Ureter (tissue), 1 donor: ENCODE results near the gene CDC16. TPM values are rescaled to one million over a fixed set of nuclear protein-coding genes. Genes with fewer than 3 reads are reported as not detected.
"Not testable (repeated sequence)": the region's sequence is repeated elsewhere in the genome, so short reads cannot be mapped to it uniquely, and the experiment has no call there.

Experiments
- DNase-seq: peaks from one replicate; pipeline ENCODE4 v3.0.0-alpha.2; 2020; ENCODE audit warnings: low spot score
- total RNA-seq: library from RNA; stranded (reverse); gene quantifications from one replicate; pipeline ENCODE4 v1.2.4, GENCODE V29; 2023
- donor health status: DM: yes; HTN: yes; CAD: no.

Gene CDC16, protein sequence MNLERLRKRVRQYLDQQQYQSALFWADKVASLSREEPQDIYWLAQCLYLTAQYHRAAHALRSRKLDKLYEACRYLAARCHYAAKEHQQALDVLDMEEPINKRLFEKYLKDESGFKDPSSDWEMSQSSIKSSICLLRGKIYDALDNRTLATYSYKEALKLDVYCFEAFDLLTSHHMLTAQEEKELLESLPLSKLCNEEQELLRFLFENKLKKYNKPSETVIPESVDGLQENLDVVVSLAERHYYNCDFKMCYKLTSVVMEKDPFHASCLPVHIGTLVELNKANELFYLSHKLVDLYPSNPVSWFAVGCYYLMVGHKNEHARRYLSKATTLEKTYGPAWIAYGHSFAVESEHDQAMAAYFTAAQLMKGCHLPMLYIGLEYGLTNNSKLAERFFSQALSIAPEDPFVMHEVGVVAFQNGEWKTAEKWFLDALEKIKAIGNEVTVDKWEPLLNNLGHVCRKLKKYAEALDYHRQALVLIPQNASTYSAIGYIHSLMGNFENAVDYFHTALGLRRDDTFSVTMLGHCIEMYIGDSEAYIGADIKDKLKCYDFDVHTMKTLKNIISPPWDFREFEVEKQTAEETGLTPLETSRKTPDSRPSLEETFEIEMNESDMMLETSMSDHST
- total RNA-seq = 86.7 TPM

DNA sequence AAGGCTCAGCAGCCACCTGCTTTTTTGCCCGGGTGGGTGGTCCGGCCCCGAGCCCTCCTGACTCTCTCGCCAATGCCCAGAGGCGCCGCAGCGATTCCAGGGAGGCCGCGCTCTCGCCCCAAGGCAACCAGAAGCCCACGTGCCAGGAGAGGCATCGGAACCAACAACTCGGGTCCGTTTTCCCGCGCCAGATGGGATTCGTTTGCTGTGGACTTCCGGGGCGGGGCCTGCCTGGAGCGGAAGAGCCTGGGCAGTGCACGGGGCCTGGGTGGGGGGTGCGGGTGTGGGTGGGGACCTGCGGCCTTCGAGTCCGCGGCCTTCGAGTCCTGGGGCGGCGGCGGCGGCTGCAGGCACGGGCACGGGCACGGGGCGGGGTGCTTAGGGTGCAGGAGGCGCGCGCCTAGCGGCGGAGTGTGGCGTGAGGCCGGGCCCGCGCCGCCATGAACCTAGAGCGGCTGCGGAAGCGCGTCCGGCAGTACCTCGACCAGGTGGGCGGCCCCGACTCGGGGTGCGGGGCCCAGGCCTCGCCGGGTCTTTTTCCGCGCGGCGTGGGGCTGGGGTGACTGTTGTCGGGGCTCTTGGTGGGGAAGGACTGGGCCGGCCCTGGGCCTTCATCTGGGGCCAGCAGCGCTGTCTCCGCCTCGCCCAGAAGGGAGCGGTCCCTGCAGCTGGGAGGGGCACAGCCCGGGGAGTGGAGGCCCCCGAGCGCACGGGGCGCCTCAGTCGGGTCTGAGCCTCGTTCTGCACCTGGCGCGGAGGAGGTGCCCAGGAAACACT lies at the start of gene CDC16:
CDC16 (plus strand) TSS at position 253 of the 777 bp plus-strand sequence; CDS start at position 441, 188 bp downstream.
- peak; percentile 94 for DNase-seq

DNA sequence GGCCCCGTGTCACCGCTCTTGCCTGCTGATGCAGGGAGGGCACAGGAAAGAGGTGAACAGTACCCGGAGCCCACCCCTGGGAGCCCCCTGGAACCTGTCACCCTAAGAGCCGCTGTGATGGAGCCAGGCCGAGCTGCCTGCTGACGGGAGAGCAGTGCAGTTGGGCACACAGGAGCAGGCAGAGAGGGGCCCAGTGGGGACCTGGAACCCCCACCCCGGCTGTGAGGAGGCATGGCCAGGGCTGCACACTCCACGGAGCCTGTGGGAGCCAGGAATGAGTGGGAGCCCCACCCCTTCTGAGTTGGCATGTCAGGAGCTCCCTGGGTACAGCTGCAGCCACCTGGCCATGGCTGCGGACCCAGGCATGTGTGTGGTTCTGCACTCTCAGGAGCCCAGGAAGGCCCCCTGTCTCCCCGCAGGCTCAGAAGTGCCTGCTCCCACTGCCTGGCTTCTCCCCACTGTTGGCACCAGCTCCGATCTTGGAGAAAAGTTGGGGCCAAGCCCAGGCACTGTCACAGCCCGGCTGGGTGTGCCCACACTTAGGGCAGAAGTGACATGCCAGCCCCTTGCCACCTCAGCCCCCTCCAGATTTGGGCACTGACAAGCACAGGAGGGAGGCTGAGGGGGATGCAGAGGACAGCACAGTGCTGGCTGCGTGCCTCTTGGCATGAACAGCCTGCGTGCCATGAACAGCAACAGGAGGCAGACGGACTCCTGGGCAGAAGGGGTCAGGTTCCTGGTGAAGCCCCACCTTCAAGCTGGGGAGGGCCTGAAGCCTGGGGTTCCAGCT lies 49.3 kb upstream of the CDC16 start:
- DNase-seq = no peak

DNA sequence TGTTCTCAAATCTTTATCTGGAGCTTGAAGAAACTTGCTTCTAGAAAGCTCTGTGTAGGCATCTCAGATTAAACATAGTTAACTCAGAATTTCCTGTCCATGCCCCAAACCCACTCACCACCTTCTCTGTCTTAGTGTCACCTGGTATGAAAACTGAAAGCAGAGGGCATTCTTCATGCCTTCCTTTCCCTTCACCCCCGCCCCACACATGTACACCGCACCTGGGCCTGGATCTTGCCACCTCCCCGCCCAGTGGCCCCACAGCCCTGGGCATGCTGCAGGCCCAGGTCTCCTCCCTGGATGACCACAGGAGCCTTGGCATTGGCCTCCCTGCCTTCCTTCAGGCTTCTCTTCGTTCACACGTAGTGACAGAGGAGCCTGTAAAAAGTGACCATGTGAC lies 39.8 kb upstream of the CDC16 start:
- no peak for DNase-seq

DNA sequence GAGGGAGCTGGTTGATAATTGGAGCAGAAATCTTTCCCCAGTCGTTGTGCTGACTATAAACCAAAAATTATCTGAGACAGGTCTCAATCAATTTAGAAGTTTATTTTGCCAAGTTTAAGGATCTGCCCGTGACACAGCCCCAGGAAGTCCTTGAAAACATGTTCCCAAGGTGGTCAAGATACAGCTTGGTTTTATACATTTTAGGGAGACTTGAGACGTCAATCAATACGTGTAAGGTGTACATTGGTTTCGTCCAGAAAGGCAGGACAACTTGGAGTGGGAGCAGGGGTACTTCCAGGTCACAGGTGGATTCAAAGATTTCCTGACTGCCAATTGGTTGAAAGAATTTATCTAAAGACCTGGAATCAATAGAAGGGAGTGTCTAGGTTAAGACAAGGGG lies 38.1 kb upstream of the CDC16 start:
- no peak for DNase-seq

DNA sequence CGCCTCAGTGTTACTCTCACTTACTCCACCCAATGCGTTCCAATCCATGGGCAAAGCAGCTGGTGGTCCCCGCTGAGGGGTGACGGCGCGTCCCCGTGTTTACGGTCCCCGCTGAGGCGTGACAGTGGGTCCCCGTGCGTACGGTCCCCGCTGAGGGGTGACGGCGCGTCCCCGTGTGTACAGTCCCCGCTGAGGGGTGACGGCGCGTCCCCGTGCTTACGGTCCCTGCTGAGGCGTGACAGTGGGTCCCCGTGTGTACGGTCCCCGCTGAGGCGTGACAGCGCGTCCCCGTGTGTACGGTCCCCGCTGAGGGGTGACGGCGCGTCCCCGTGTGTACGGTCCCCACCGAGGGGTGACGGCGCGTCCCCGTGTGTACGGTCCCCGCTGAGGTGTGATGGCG lies 36.1 kb upstream of the CDC16 start:
- DNase-seq = no peak

DNA sequence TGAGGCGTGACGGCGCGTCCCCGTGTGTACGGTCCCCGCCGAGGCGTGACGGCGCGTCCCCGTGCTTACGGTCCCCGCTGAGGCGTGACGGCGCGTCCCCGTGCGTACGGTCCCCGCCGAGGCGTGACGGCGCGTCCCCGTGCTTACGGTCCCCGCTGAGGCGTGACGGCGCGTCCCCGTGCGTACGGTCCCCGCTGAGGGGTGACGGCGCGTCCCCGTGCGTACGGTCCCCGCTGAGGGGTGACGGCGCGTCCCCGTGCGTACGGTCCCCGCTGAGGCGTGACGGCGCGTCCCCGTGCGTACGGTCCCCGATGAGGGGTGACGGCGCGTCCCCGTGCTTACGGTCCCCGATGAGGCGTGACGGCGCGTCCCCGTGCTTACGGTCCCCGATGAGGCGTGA lies 35.2 kb upstream of the CDC16 start:
- DNase-seq = not testable (repeated sequence)

DNA sequence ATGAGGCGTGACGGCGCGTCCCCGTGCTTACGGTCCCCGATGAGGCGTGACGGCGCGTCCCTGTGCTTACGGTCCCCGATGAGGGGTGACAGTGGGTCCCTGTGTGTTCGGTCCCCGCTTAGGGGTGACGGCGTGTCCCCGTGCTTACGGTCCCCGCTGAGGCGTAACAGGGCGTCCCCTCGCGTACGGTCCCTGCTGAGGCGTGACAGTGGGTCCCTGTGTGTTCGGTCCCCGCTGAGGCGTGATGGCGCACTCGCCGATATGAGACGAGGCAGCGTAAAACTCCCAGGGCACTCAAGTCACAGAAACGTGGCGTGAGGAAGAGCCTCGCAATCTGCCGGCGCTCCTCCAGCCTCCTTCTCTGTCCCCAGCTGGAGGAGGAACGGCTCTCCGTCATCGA lies 34.7 kb upstream of the CDC16 start:
- DNase-seq = no peak

DNA sequence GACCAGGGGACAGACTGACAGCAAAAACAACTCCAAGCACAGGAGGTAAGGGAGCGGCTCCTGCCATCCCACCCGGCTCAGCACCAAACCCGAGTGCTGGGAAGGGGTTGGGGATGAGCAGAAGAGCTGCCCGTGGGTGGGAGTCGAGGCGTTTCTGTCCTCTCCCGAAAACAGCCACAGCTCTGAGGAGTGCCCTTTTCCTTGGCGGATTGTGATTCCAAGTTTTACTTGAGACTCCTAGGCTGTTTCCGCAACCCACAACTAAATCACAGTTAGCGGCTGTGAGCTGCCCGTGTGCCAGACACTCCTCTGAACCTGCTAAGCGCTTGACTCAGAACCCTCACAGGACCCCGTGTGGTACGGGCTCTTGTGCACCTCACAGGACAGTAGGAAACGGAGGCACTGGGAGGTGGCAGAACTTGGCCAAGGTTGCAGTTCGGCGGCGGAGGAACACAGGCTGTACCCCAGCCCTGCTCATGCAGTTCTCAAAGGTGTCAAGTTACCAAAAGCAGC lies 34.2 kb upstream of the CDC16 start:
- DNase-seq = no peak

DNA sequence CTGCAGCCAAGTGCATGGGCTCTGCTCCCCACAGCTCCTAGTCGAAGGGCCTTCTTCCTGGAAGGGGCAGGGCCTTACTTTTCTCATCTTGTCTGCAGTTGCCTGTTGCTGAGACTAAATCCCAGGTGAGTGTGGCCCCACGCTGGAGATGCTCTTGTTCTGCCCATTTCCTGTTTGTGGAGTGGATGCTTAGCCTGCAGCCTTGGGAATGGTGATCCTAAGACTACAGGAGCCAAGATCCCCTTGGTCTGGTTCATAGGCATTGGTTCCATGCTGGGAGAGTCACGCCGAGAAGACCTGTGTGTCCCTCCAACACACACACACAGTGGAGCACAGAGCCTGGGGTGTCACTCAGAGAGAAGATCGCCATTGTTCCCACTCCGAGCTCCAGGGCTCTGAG lies 32.1 kb upstream of the CDC16 start:
- DNase-seq = no peak

DNA sequence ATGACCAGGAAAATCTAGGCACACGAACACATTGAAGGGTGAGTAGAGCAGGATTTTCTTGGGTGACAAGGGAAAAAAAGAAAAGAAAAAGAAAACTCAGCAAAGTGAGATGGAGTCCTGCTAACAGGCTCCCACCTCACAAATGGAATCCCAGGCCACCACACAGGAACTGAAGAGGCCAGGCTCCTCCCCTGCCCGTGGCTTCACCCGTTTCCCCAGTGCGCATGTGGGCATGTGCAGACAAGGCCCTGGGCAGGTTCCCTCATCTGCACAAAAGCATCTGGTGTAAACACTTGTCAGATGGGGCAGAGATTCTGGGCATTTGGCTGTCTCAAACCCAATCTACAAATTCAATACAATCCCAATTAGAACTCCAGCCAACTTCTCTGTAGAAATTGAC lies 31.2 kb upstream of the CDC16 start:
- DNase-seq = peak; percentile 62

DNA sequence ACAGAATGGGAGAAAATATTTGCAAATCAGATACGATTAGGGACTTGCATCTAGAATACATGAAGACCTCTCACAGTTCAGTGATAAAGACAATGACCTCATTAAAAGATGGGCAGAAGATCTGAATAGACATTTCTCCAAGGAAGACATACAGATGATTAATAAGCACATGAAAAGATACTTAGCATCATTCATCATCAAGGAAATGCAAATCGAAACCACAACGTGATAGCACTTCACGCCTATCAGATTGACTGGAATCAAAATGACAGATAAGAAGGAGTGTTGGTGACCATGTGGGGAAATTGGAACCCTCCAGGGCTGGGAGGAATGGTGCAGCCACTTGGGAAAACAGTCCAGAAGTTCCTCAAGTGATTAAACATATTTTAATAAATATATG lies 29.8 kb upstream of the CDC16 start:
- DNase-seq = no peak

DNA sequence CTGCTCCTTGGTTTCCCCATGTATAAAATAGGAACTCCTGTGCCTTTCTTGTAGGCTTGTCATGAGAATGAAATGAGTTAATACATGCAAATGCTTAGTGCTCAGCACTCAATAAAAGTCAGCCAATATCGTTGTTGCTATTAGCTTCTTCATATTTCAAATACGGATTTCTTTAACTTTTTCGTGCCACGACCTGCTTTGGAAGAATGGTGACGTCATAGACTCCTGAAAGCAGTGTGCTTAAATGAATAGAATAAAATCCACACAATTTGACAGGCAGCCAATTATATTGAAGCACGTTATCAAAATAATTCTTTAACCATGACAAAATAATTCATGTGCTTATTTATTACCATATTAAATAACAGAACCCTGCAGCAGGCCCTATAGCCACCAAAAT lies 26.6 kb upstream of the CDC16 start:
- DNase-seq = no peak

DNA sequence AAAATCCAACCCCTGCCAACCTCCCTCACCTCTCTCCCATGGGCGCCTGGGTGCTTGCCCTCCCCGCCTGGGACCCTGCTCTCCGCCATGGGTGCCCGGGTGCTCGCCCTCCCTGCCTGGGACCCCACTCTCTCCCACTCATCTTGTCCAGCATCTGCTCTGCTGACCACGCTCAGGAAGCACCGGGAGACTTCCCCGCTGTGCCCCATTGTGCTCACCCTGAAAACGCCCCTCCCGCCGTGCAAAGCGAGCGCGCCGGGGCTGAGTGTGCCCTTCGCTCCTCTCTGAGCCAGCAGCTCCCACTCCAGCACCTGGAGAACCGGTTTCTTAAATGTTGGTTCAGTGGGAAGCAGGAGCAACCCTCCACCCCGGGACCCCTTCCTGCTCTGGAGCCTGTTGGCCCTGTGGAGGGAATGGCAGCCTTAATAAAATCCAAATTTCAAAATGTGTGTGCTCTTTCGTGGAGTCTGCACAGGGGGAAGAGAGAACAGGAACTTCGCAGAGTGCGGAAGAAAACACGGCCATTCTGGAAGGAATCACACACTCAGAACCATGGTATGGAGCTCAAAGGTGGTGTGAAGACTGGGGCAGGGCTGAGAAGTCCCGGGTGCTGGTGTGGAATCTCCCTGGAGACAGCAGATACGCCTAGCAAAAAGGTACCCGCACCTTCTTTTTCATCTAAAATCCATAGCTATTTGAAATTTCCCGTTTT lies 23.1 kb upstream of the CDC16 start:
- DNase-seq = no peak

DNA sequence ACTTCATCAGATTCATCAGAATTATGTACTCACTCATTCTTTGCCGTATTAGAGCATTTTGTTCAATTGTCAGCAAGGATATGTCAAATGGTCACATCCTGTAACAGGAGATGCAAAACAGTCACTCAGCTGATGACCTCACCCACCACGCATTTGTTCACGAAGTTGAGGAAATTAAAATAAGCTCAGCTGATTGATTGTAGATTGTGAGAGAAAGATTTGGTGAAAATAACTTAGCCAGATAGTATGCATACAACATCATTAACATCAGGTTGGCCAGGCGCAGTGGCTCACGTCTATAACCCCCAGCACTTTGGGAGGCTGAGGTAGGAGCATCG lies 22.6 kb upstream of the CDC16 start:
- DNase-seq = no peak

DNA sequence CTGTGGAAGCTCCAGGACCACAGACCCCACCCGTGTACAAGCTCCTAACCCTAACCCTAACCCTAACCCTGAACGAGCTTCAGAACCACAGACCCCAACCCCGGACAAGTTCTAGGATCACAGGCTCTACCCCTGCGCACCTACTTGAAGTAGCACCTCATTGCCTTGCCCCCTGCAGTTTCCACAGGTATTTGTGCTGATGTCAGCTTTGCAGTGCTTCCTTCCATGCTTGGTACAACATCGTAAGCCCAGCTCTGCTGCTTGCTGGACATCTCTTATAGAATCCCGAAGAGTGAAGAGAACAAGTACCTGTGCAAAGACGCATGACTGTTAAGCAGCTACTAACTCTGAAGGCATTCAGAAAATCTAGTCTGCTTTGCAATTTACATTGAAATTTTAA lies 20.7 kb upstream of the CDC16 start:
- DNase-seq = no peak

DNA sequence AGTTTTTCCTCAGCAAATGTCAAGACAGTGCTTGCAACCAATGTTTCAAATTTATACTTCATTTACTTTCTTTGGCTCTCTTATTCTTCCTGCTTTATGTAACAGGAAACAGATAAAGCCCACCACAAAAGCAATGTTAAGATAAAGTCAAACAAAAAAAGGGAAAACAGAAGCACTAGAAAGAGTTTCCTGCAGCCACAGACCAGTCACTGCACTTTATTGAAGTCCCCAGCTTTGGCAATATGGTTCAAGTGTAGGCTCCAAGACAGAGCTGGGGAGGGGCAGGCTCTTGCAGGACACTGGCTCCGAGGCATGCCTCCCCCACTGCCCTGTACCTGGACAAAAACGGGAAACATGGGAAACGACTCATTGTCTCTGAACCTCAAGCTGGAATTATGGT lies 15.3 kb upstream of the CDC16 start:
- DNase-seq = no peak

DNA sequence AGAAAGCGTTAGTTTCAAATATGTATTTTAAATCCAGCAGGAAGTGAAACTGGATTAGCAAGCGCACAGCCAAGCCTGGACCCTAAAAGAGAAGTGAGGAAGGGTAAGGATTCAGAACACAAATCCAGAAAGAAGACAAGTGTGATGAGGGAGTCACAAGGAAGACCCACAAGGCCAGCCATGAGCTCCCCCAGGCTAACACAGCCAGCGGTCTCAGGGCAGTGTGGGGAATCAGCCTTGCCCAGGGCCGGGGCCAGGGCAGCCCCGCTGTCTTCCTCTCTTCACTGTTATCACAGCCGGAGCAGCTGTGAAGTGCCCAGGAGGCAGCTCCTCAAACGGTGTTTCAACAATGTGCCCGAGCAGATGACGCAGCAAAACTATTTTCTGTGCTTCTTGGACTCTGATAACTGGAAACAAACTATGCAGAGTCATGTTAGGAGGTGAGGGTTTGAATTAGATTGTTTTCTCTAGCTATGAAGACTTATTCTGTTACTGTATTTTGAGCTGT lies 12.2 kb upstream of the CDC16 start:
- no peak for DNase-seq

DNA sequence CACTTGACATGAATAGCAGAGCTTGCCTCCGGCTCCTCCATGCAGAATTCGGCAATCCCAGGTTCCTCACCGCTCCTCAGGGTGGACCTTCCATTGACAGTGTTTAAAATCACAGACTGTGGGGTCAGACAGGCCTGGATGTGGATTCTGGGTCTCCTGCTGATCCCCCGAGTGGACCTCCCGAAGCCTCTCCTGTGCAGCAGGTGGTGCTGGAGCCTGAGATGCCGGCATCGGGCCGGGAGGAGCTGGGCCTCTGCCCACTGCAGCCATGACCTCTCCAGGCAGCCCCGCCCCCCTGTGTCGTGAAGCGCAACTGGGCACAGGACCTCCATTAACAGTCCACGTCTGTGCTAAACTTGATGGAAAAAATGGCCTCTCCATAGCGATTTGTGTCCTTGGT lies 10.5 kb upstream of the CDC16 start:
- no peak for DNase-seq

DNA sequence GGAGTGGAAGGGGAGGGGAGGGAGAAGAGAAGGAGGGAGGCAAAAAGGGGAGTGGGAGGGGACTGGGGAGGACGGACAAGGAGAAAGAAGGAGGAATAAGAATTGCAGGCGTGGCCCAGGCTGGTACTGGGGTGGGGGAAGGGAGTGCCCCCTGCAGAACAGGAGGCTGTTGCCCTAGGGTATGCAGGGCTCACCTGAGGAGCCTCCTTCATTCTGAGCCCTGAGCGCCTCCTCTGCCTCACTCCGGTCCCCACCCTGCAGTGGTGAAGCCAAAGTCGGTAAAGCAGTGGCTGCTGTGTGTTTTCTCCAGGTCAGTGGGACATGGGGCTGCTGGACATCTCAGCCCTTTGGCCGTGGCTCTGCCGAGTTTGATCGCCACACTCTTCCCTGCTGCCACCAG lies 9.1 kb upstream of the CDC16 start:
- DNase-seq = no peak

DNA sequence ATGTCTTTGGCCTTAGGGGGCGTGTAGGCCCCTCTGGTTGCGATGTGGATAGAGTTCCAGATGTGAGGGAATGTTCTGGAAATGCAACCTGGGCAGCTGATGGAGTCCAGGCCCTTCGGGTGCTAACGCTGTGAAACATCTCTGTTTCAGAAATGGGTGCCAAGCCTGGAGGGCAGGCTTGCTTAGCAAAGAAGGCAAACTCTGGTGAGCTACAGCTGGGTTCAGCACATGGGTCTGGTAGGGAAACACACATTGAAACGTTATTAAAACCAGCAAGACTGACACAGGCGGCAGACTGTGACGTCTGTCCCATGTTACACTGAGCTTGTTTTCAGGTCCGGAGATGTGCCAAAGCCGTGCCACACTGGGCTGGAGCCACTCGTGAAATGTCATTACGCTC lies 8.6 kb upstream of the CDC16 start:
- DNase-seq = no peak

DNA sequence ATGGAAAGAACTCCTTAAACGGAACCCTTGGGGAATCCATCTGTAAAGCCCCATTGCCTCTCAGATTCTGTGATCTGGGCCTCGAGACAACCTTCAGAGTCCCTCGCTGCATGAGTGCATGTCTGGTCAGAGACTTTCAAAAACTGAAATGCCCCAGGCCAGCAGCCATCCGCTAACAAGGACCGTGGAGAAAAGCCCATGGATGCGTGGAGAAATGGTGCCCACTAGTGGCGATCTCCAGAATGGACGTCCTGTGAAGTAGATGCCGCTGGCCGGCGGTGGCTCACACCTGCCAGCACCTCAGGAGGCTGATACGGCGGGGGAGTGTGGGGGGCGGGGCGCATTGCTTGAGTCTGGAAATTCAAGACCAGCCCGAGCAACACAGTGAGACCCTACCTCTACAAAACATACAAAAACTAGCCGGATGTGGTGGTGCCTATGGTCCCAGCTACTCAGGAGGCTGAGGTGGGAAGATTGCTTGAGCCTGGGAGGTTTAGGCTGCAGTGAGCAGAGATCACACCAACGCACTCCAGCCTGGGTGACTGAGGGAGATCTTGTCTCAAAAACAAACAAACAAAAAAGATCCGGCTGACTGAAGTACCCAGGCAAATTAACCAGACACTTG lies 7.9 kb upstream of the CDC16 start:
- peak; percentile 89 for DNase-seq
